AML-193 (cell line): ENCODE results near the gene SNX13.
"Not testable (repeated sequence)": the region's sequence is repeated elsewhere in the genome, so short reads cannot be mapped to it uniquely, and the experiment has no call there.

Source experiments
- DNase-seq, 2 experiments: peaks; one replicate each; lab custom pipeline; 2025; lab: John Stamatoyannopoulos, UW

Gene SNX13

DNA sequence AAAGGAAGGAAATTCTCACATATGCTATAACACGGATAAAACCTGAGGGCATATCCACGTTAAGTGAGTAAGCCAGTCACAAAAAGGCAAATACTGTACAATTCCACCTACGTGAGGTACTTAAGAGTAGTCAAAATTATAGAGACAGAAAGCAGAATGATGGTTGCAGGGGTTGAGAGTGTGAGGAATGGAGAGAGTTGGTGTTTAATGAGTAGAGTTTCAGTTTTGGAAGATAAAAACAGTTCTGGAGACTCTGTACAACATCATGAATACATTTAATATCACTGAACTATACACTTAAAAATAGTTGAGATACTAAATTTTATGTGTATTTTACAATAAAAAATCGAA lies 95.1 kb downstream of the SNX13 start:
- DNase-seq: no peak

DNA sequence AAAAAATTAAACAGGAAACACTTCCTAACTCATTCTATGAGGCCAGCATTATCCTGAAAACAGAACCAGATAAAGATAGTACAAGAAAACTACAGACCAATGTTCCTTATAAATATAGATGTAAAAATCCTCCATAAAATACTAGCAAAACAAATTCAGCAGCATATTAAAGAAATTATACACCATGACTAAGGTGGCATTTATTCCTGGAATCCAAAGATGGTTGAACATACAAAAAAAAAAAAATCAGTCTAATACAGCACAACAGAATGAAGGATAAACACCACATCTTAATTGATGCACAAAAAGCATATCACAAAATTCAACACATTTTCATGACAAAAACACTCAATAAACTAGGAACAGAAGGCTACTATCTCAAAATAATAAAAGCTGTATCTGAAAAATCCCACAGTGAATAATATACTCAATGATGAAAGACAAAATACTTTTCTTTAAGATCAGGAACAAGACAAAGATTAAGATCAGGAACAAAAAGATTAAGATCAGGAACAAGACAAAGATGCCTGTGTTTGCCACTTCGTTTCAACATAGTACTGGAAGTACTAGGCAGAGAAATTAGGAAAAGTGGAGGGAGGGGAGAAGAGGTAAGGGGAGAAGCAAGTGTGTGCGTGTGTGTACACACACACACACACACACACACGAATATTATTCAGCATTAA lies 95.6 kb downstream of the SNX13 start:
- no peak for DNase-seq

DNA sequence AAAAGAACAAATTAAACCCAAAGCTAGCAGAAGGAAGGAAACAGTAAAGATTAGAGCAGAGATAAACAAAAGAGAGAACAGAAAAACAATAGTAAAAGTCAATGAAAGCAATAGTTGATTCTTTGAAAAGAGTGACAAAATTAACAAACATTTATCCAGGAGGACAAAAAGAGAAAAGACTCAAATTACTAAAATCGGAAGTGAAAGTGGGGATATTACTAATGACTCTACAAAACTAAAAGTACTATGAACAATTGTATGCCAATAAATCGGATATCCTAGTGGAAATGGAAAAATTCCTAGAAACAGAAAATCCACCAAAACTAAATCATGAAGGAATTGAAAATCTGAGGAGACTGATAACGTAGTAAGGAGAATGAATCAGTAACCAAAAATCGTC lies 96.3 kb downstream of the SNX13 start:
- DNase-seq: no peak

DNA sequence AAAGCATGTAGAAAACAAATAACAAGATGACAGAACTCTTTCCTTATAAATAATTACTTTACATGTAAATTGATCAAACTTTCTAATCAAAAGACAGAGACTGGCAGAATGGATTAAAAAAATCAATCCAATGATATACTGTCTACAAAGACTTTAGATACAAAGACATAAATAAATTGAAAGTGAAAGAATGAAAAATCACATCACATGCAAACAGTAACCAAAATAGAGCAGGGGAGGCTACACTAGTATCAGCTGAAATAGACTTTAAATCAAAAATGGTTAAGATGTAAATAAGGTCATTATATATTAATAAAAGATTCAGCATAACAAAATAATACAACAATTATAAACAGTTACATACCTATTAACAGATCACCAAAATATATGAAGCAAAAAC lies 97.3 kb downstream of the SNX13 start:
- no peak for DNase-seq

DNA sequence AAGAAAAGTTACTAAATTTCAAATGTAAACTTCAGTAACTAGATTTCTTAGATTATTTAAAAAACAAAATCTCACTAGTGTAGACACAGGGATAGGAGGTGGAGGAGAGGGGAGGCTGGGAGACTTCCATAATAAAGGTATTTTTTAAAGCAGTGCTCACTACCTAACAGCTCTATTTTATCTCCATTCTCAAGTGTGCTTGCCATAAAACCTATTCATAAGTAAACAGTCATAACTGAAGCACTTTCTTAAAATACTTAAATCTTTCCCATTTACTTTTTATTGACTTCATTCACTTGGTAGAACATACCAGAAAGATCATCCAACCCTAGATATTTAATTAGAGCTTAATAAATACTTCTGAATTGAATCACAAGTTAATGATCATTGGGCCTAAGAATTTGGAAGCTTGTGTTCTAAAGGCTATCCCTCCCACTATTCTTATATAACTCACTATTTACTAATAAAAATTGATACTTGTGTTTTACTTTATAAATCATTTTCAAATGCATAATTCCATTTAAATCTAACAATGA lies 107.4 kb downstream of the SNX13 start:
- no peak for DNase-seq

DNA sequence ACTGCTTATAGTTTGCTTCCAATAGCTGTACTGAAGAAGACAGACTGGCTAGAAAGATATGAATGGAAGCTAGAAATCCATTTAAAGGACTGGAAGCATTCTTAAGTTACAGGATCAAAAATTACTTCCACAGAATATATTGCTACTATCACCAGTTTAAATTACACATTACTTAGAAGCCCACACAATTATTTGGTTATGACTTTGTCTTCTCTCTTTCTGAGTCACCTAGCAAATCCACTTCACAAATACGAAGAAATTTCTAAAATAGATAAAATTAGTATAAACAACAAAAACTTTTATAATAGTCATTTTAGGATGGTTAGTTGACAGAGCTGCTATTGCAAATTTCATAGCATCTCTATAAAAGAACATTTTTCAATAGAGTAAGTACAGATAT lies 108.1 kb downstream of the SNX13 start:
- no peak for DNase-seq

DNA sequence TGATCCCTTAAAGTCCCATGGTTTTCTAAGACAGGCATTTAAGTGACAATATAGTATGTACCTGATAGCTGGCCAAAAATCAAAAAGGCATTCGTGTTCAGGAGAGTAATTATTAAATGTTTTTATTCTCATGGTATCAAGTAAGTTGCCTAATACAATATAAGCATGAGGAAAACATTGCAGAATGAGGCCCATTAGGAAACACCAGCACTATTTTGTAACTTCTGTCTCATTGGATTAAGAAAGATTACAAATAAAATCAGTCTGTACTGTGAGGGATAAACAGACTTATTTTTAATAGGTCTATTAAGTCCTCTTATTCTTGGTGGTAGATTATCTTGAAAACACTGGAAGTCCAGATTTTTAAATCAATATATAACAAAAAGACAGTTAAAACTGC lies 110.1 kb downstream of the SNX13 start:
- DNase-seq: peak; percentile 54

DNA sequence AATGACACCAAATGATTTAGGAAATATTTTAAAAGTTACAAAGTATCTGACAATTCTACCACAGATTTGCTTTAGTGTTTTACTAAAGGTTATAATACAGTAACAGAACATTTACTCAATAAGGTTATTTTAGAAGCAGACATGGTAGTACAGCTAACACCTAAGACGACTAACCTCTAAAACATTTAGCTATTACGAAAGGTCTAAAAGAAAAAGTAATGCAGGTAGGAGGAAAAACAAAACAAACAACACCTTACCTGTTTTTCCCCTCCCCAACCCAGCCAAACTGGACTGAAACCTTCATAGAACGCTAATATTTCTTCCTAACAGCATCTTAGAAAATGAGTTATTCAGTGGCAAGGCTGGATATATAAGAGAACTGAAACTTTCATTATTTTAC lies 111.3 kb downstream of the SNX13 start:
- no peak for DNase-seq

DNA sequence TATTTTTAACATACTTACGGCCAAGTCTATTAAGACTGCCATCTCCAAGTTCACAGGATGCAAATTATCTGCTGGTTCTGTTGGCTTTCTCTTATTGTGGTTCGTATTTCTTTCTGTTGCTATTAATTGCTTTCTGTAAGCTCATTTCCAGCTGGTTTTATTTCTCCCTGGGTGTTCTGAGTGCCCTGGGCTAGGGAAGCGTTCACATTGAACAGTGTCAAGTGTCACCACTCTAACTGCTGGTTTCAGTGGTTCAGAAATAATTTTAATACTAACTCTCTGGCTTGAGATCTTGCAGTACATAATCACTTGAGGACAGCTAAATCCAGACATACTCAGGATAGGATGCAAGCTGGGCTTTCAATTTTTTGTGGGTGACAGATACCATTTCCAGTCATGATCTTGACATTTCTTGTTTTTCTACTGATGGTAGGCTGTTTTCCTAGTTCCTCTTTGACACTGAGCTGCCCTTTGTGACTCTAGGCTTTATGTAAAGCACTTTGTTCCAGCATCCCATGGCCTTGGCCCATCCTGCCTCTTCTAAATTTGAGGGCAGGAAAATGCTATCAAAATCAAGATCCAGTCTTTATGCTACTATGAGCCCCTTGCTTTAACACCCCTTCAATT lies 117.6 kb downstream of the SNX13 start:
- no peak for DNase-seq

DNA sequence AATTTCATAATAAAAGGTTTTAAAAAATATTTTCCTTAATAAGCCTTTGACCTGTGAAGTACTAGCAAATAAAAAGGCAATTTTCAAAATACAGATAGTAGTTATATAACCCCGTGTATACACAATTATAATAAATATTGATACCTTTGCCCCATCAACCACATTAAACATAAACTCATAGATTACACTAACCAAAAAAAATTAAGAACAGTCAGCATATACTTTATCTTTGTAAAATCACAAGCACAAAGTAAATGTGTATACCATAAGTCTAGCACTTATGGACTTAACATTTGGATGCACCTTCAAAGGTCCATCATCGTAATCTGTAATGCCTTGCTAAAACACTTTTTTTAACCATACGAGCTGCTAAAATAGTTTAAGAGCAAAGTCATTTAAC lies 123.4 kb downstream of the SNX13 start:
- DNase-seq: no peak

DNA sequence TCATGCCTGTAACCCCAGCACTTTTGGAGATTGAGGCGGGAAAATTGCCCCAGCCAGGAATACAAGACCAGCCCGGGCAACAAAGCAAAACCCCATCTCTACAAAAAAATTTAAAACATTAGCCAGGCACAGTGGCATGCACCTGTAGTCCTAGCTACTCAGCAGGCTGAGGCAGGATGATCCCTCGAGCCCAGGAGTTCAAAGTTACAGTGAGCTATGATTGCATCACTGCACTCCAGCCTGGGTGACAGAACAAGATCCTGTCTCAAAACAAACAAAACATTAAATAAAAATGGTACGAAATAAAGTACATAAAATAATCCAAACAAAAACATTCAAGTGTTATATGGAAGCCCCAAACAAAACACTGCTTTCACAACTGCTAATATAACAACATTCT lies 125.0 kb downstream of the SNX13 start:
- DNase-seq: no peak

DNA sequence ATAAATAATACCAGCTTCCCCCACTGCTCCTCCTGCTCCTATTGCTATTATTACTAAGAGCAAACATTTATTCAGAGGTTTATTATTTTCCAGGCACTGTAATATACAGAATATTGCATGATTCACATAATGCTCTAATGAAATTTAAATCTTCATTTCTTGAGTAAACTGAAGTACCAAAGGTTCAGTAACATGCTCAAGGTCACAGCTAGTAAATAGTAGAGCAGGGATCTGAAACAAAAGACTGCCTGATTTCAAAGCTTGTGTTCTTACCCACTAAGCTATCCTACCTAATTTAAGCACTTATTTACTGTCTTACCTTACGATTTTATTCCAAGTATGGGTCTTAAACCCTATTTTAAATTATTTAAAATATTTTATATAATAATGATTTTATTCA lies 126.2 kb downstream of the SNX13 start:
- no peak for DNase-seq

DNA sequence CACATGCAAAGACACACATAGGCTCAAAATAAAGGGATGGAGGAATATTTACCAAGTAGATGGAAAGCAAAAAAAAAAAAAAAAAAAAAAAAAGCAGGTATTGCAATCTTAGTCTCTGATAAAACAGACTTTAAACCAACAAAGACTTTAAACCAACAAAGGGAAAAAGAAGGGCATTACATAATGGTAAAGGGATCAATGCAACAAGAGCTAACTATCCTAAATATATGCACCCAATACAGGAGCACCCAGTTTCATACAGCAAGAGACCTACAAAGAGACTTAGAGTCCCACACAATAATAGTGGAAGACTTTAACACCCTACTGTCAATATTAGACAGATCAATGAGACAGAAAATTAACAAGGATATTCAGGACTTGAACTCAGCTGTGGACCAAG lies 131.1 kb downstream of the SNX13 start:
- not testable (repeated sequence) for DNase-seq

DNA sequence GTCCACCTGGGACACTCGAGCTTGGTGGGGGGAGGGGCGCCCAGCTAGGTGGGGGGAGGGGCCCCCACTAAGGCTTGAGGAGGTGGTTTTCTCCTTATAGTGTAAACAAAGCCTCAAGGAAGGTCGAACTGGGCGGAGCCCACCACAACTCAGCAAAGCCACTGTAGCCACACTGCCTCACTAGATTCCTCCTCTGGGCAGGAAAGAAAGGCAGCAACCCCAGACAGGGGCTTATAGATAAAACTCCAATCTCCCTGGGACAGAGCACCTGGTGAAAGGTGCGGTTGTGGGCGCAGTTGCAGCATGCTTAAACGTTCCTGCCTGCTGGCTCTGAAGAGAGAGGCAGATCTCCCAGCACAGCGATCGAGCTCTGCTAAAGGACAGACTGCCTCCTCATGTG lies 133.1 kb downstream of the SNX13 start:
- DNase-seq: no peak

DNA sequence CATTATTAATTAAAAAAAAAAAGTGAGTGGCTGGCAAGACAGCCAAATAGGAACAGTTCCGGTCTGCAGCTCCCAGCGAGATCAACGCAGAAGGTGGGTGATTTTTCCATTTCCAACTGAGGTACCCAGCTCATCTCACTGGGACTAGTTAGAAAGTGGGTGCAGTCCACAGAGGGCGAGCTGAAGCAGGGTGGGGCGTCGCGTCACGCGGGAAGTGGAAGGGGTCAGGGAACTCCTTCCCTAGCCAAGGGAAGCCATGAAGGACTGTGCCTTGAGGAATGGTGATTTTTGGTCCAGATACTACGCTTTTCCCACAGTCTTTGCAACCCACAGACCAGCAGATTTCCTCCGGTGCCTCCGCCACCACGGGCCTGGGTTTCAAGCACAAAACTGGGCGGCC lies 133.7 kb downstream of the SNX13 start:
- no peak for DNase-seq

DNA sequence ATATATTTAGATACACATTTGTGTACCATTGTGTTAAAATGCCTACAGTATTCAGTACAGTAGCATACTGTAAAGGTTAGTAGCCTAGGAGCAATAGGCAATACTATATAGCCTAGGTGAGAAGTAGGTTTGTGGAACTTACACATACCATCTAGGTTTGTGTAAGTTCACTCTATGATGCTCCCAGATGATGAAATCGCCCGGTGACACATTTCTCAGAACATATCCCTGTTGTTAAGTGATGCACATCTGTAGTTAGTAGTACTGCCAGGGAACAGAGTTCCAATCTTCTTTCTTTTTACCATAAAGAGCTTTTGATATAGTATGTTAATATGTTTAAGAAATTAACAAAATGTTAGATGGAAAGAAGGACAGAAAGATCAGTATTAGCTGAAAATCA lies 138.2 kb downstream of the SNX13 start:
- no peak for DNase-seq

DNA sequence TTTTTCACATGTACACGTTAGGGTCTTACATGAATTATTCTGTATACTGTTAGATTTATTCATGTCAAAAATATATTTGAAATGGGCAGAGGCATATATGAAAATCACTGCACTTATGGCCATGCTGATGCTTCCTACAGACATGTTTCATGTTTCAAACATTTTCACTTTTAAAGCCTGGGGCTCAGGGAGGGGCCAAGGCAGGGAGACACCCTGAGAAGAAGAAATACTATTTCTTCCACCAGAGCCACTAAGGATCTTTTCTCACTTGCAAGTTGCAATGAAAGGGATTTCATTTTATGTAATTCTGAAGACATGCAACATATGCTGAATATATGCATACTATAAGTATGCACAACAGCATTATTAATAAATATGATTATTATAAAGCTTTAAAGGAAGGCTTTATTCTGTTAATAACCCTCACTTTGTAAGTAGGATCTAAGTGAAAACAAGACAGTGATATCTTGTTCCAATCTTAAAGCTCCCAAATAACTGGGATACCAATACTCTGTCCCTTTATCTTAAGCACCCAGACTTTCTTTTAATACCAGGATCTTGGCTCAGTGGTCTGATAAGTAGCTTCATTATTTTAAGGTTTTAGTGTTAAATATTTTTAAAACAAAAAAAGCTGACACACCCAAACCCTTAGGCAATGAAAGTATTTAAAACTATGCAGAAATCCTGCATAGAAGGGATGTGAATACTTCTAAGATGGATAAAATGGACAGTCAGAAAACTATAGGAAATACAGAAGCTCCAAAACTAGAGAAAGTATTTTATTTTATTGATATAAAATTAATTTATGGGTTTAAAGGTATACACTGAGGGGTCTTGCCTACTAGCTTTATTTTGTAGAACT lies 148.0 kb downstream of the SNX13 start:
- DNase-seq: no peak

DNA sequence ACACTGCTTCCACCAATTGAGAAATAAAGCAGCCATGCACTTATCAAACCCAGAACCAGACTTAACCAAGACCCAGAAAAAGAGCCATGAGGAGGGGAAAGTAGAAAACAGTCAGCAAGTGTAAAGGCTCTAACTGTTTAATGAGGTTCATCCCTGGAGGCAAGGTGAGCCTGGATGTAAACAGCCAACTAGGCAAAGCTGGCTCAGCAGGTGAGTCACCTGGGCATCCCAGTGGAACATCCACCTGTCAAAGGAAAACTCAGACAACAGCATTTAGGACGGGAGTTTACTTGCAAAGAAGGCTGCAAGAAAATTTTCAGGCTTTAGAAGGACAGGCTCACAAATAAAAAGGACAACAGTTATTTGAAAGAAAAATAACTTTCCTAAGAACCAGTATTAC lies 153.0 kb downstream of the SNX13 start:
- no peak for DNase-seq

DNA sequence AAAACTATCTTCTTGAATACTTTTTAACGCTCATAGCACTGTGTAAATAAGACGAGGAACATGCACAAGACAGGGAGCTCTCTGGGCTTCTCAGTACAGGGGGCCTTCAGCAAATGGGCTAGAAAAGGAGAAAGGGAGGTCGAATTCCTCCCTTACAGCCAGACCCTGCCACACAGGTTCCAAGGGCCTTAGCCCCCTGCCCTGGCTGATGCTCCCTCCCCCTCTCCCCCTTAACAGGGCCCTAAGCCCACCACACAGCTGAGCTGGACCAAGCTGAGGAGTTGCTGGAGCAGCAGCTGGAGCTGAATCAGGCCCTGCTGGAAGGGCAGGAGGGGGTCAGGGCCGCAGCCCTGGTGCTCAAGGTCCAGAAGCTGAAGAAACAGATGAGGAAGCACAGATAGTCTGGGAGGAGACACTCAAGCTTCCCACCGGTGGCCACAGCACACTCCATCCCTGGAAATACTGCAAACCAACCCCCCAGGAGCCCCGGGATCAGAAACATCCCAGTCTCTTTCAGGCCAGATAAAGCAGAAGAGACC lies 153.9 kb downstream of the SNX13 start:
- DNase-seq: no peak

DNA sequence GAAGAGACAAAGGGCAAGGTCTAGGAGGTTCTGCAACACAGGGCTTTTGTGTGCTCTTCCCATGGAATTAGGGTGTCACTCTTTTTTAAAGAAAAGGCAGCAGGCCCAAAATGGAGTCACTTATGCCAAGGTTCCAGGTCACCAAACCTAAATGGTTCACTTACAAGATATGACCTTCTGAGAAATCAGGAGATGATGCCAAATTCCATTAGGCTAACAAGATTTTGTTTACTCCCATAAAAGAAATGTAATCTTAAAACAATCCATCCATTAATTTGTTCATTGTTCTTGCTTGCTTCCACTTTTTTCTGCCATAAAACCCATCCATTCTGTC lies 158.1 kb downstream of the SNX13 start:
- no peak for DNase-seq

DNA sequence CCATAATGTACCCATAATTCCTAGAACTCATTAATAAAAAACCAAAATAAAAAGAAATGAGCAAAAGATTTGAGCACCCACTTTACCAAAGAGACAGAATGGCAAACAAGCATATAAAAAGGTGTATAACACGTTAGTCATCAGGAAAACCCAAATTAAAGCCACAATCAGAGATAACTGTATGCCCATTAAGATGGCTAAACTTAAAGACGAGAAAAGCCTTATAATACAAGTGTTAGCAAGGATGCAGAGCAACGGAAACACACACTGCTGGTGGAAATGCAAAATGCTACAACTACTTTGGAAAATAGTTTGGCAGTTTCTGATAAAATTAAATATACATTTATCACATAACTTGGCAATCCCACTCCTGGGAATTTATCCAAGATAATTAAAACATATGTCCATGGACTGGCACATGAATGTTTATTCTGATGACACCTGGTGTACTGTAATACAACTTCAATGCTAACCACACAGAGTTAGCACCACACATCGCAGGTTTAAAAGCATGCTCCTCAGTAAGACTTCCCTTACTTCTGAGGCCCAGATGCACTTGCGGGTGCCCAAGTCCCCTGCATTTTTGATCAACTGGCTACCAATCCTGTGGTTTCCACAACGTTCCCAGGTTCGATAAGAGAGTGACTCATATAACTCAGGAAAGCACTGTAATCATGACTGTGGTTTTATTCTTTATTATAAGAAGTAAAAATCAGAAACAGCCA lies 158.6 kb downstream of the SNX13 start:
- DNase-seq: no peak

DNA sequence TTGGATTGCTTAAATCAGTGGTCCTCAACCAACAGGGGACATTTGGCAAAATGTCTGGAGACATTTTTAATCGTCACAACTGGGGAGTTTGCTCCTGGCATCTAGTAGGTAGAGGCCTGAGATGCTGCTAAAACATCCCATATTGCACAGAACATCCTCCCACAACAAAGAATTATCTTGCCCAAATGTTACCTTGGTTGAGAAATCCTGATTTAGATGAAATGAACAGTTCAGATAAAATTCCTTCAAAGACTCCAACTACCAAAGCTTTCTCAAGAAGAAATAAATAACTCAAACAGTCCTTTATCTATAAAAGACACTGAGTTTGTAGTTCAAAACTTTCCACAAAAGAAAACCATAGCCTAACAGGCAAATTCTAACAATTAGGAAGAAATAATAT lies 160.9 kb downstream of the SNX13 start:
- DNase-seq: no peak
